HepG2 (cell line): ENCODE measurements around the gene SFTPB. TPM values are rescaled to one million over a fixed set of nuclear protein-coding genes. Genes with fewer than 3 reads are reported as not detected.

Experiments
- ATF1 ChIP-seq: IDR thresholded peaks from 2 replicates; pipeline ENCODE4 v1.6.1; 2016; ENCODE audit warnings: mild to moderate bottlenecking, control low read depth
- GMEB2 ChIP-seq: IDR thresholded peaks from 2 replicates; pipeline ENCODE4 v1.6.1; 2016; ENCODE audit warnings: missing biosample characterization, missing genetic modification reagents, low read depth
- HNRNPK ChIP-seq: fragments of 200-400 bp; formaldehyde crosslinking; IDR thresholded peaks from 2 replicates; pipeline ENCODE4 v1.6.1; 2018; ENCODE audit warnings: low read length, low read depth, moderate library complexity, mild to moderate bottlenecking; ENCODE audit not compliant: poor library complexity, severe bottlenecking
- MTA3 ChIP-seq: sonication (generic); formaldehyde crosslinking; IDR thresholded peaks from 2 replicates; pipeline ENCODE4 v1.4.0; 2020; ENCODE audit warnings: missing genetic modification reagents
- NCOA1 ChIP-seq: sonication (generic); formaldehyde crosslinking; IDR thresholded peaks from 2 replicates; pipeline ENCODE4 v1.9.0; 2021; ENCODE audit warnings: missing genetic modification reagents
- NFE2L2 ChIP-seq: fragments of 150-350 bp; IDR thresholded peaks from 2 replicates; pipeline ENCODE4 v1.6.1; 2014; ENCODE audit warnings: low read length
- PAWR ChIP-seq: sonication (generic); formaldehyde crosslinking; IDR thresholded peaks from 2 replicates; pipeline ENCODE4 v1.4.0; 2020; ENCODE audit warnings: missing genetic modification reagents, mild to moderate bottlenecking, borderline replicate concordance
- PRPF4 ChIP-seq: fragments of 200-400 bp; formaldehyde crosslinking; IDR thresholded peaks from 2 replicates; pipeline ENCODE4 v1.6.1; 2016; ENCODE audit warnings: low read length, low read depth; ENCODE audit not compliant: poor library complexity, severe bottlenecking
- TGIF2 ChIP-seq: IDR thresholded peaks from 2 replicates; pipeline ENCODE4 v1.6.1; 2016; ENCODE audit warnings: control low read depth, missing compliant biosample characterization
- ZC3H13 ChIP-seq: sonication (generic); formaldehyde crosslinking; IDR thresholded peaks from 2 replicates; pipeline ENCODE4 v1.8.1; 2023; ENCODE audit warnings: mild to moderate bottlenecking, missing genetic modification reagents, moderate library complexity
- ZMAT5 ChIP-seq: sonication (generic); formaldehyde crosslinking; IDR thresholded peaks from 2 replicates; pipeline ENCODE4 v1.5.0; 2020; ENCODE audit warnings: mild to moderate bottlenecking, low read depth, missing genetic modification reagents, borderline replicate concordance
- ZNF256 ChIP-seq: sonication (generic); formaldehyde crosslinking; conservative IDR thresholded peaks from 2 replicates; pipeline ENCODE4 v1.4.0; 2020; ENCODE audit warnings: missing genetic modification reagents
- ZNF34 ChIP-seq: sonication (generic); formaldehyde crosslinking; IDR thresholded peaks from 2 replicates; pipeline ENCODE4 v1.4.0; 2020; ENCODE audit warnings: mild to moderate bottlenecking, missing genetic modification reagents, borderline replicate concordance
- ZNF713 ChIP-seq: sonication (generic); formaldehyde crosslinking; IDR thresholded peaks from 2 replicates; pipeline ENCODE4 v1.4.0; 2020; ENCODE audit warnings: mild to moderate bottlenecking, missing genetic modification reagents
- ZNF781 ChIP-seq: sonication (generic); formaldehyde crosslinking; IDR thresholded peaks from 2 replicates; pipeline ENCODE4 v1.5.1; 2020; ENCODE audit warnings: borderline replicate concordance, mild to moderate bottlenecking, missing genetic modification reagents; ENCODE audit errors: not compliant biosample characterization
- polyA plus RNA-seq, 8 experiments: library from polyadenylated mRNA; depleted of rRNA in 3 of 8; stranded (reverse) in 7 of 8; unstranded in 1 of 8; fragments of >200 nt; fragmentation: Illumina TruSeq in 4 of 8; extraction: Trizol in 4 of 8; gene quantifications; 2 replicates each; pipeline versions ENCODE4 v1.2.1 to v1.2.3, GENCODE V29; 2011 to 2016; ENCODE audit warnings: low read depth in 4 of 8, missing spikeins in 1 of 8, mixed read lengths in 1 of 8; ENCODE audit not compliant: insufficient read depth in 1 of 8
- total RNA-seq, 5 experiments: library from RNA; depleted of rRNA; stranded (reverse); fragments of >200 nt; fragmentation: Illumina TruSeq; extraction: Trizol; gene quantifications; 2 replicates each; pipeline ENCODE4 v1.2.3, GENCODE V29; 2016; ENCODE audit warnings: low read depth in 1 of 5
- TF ChIP-seq, protein P1 (sequence below): sonication (generic); formaldehyde crosslinking; IDR thresholded peaks from 2 replicates; pipeline ENCODE4 v1.8.1; 2022; ENCODE audit warnings: low read depth, mild to moderate bottlenecking, missing genetic modification reagents
- TF ChIP-seq, protein P2 (sequence below): sonication (generic); formaldehyde crosslinking; conservative IDR thresholded peaks from 2 replicates; pipeline ENCODE4 v1.8.0; 2022; ENCODE audit warnings: low read depth, missing genetic modification reagents
- TF ChIP-seq, protein P3 (sequence below): sonication (generic); formaldehyde crosslinking; IDR thresholded peaks from 2 replicates; pipeline ENCODE4 v1.4.0; 2020; ENCODE audit warnings: mild to moderate bottlenecking, missing genetic modification reagents
- TF ChIP-seq, protein P4 (sequence below): sonication (generic); formaldehyde crosslinking; IDR thresholded peaks from 2 replicates; pipeline ENCODE4 v1.5.1; 2020; ENCODE audit warnings: missing genetic modification reagents, mild to moderate bottlenecking, borderline replicate concordance

Gene SFTPB
- total and polyA plus RNA-seq, 2 of the 13 experiments (the other 11 are each of a cell fraction or from before 2014, with no cell fraction given), result not detected

DNA sequence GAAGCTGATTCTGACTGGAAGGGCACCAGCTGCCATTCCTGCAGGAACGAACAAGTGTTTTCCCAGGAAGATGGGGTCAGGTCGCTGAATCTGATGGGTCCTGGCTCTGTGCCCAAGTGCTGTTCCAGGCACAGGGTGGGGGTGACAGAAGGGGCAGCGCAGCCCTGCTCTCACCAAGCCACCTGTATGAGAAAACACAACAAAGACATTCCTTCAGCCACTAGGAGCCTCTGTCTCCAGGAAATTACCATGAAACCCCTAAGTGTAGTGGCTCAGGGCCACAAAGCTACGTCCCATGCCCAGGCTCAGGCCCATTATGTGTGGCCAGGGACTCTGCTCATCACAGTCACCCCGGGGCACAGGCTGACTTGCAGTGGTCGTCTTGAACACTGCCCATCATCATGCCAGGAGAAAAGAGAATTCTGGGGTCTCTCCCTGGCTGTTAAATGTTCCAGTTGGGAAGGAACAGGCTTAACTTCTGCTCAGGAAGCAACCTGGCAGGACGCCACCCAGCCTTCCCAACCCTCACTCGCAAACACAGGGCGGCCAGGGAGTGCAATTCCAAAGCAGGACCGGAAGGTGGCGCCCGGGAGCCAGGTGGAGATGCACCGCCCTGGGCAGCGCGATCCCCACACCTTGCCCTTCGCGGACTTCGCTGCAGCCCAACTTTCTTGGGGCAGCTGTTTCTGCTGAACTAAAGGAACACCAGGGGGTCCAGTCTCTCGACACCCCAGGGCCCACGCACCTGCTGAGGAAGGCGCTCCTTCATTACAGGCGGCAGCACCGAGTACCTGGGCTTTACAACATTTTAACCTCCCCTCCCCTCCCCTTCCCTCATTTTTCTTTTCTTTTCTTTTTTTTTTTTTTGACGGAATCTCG is 11.0 kb upstream of the SFTPB start (continued):
- TF ChIP-seq HNRNPK (no peak), ATF1 (CRISPR knock-in tag) (no peak), NFE2L2 (no peak), ZNF34 (no peak), ZNF781 (CRISPR knock-in tag) (peak; percentile 41), GMEB2 (CRISPR knock-in tag) (no peak), ZNF256 (no peak), MTA3 (no peak), ZC3H13 (CRISPR knock-in tag) (no peak), PRPF4 (no peak), NCOA1 (CRISPR knock-in tag) (no peak), TGIF2 (no peak), PAWR (no peak), ZMAT5 (no peak), ZNF713 (CRISPR knock-in tag) (no peak)
- TF ChIP-seq, protein P1, sequence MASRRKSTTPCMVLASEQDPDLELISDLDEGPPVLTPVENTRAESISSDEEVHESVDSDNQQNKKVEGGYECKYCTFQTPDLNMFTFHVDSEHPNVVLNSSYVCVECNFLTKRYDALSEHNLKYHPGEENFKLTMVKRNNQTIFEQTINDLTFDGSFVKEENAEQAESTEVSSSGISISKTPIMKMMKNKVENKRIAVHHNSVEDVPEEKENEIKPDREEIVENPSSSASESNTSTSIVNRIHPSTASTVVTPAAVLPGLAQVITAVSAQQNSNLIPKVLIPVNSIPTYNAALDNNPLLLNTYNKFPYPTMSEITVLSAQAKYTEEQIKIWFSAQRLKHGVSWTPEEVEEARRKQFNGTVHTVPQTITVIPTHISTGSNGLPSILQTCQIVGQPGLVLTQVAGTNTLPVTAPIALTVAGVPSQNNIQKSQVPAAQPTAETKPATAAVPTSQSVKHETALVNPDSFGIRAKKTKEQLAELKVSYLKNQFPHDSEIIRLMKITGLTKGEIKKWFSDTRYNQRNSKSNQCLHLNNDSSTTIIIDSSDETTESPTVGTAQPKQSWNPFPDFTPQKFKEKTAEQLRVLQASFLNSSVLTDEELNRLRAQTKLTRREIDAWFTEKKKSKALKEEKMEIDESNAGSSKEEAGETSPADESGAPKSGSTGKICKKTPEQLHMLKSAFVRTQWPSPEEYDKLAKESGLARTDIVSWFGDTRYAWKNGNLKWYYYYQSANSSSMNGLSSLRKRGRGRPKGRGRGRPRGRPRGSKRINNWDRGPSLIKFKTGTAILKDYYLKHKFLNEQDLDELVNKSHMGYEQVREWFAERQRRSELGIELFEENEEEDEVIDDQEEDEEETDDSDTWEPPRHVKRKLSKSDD (CRISPR knock-in tag), result no peak
- TF ChIP-seq, protein P2, sequence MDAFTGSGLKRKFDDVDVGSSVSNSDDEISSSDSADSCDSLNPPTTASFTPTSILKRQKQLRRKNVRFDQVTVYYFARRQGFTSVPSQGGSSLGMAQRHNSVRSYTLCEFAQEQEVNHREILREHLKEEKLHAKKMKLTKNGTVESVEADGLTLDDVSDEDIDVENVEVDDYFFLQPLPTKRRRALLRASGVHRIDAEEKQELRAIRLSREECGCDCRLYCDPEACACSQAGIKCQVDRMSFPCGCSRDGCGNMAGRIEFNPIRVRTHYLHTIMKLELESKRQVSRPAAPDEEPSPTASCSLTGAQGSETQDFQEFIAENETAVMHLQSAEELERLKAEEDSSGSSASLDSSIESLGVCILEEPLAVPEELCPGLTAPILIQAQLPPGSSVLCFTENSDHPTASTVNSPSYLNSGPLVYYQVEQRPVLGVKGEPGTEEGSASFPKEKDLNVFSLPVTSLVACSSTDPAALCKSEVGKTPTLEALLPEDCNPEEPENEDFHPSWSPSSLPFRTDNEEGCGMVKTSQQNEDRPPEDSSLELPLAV, result no peak
- TF ChIP-seq, protein P3, sequence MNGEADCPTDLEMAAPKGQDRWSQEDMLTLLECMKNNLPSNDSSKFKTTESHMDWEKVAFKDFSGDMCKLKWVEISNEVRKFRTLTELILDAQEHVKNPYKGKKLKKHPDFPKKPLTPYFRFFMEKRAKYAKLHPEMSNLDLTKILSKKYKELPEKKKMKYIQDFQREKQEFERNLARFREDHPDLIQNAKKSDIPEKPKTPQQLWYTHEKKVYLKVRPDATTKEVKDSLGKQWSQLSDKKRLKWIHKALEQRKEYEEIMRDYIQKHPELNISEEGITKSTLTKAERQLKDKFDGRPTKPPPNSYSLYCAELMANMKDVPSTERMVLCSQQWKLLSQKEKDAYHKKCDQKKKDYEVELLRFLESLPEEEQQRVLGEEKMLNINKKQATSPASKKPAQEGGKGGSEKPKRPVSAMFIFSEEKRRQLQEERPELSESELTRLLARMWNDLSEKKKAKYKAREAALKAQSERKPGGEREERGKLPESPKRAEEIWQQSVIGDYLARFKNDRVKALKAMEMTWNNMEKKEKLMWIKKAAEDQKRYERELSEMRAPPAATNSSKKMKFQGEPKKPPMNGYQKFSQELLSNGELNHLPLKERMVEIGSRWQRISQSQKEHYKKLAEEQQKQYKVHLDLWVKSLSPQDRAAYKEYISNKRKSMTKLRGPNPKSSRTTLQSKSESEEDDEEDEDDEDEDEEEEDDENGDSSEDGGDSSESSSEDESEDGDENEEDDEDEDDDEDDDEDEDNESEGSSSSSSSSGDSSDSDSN, result no peak
- TF ChIP-seq, protein P4, sequence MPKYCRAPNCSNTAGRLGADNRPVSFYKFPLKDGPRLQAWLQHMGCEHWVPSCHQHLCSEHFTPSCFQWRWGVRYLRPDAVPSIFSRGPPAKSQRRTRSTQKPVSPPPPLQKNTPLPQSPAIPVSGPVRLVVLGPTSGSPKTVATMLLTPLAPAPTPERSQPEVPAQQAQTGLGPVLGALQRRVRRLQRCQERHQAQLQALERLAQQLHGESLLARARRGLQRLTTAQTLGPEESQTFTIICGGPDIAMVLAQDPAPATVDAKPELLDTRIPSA (CRISPR knock-in tag), result no peak
